GM12878 (cell line): ENCODE data around the gene CYP51A1. TPM values are rescaled to one million over a fixed set of nuclear protein-coding genes. Genes with fewer than 3 reads are reported as not detected.

ENCODE experiments used
- ATAC-seq: fragments of 200-7000 bp; cut with Tn5 transposase; 3 replicates; pipeline ENCODE4 v1.9.1; 2020; ENCODE audit warnings: mild to moderate bottlenecking, moderate library complexity
- BruUV-seq: library from RNA; stranded (reverse); fragments of 400-500 nt; replicated peaks from 2 replicates; lab custom pipeline; 2021; lab: Mats Ljungman, UMichigan
- CTCF ChIA-PET: fragments of 300-600 bp; sonication (Branson Sonifier 250); formaldehyde crosslinking; extraction: SDS; loops from one replicate; lab custom pipeline; 2021; ENCODE audit warnings: inconsistent platforms; lab: Yijun Ruan, JAX
- POLR2A ChIA-PET: fragments of 350-600 bp; formaldehyde crosslinking; extraction: SDS; loops from one replicate; lab custom pipeline; 2021; ENCODE audit warnings: inconsistent platforms; lab: Charles Lee
- RAD21 ChIA-PET: fragments of 300-600 bp; sonication (Branson Sonifier 250); formaldehyde crosslinking; loops from one replicate; lab custom pipeline; 2023; ENCODE audit warnings: antibody characterized with exemption; ENCODE audit not compliant: unreplicated experiment; lab: Charles Lee
- SMC1A ChIA-PET: fragments of 300-600 bp; sonication (Branson Sonifier 250); formaldehyde crosslinking; loops from one replicate; lab custom pipeline; 2023; ENCODE audit not compliant: unreplicated experiment, uncharacterized antibody; lab: Charles Lee
- DNase-seq: peaks from one replicate; pipeline ENCODE4 v3.0.0-alpha.2; 2011; ENCODE audit warnings: low read depth, low spot score
- FAIRE-seq: peaks from 3 replicates; lab custom pipeline; 2011; peaks lifted over from hg19 to GRCh38; lab: Jason Lieb, UNC
- H2AFZ ChIP-seq: 2 replicates; pipeline ENCODE4 v1.6.0; 2011; ENCODE audit warnings: low read depth, low read length, control low read depth; ENCODE audit not compliant: control insufficient read depth
- H3K27ac ChIP-seq: 2 replicates; pipeline ENCODE4 v1.5.1; 2011; ENCODE audit warnings: control low read depth; ENCODE audit not compliant: control insufficient read depth, insufficient read depth
- H3K27me3 ChIP-seq, 2 experiments: replicated peaks in 1 of 2; 2 replicates each; pipeline versions ENCODE4 v1.6.0 to v1.6.1; 2011; ENCODE audit warnings: low read length in 1 of 2; ENCODE audit not compliant: control insufficient read depth in 2 of 2, insufficient read depth in 2 of 2
- H3K36me3 ChIP-seq, 2 experiments: 2 replicates each; pipeline ENCODE4 v1.5.1; 2011; ENCODE audit warnings: low read length in 1 of 2; ENCODE audit not compliant: control insufficient read depth in 2 of 2, insufficient read depth in 2 of 2
- H3K4me1 ChIP-seq: 2 replicates; pipeline ENCODE4 v1.6.1; 2011; ENCODE audit warnings: mild to moderate bottlenecking, low read length, moderate library complexity, mixed read lengths; ENCODE audit not compliant: control insufficient read depth, insufficient read depth
- H3K4me2 ChIP-seq: 2 replicates; pipeline ENCODE4 v1.6.0; 2011; ENCODE audit warnings: control low read depth; ENCODE audit not compliant: control insufficient read depth, insufficient read depth
- H3K4me3 ChIP-seq: fragments of 200-600 bp; sonication (generic); 2 replicates; pipeline ENCODE4 v1.5.1; 2016
- H3K79me2 ChIP-seq: 2 replicates; pipeline ENCODE4 v1.6.0; 2011; ENCODE audit warnings: low read length; ENCODE audit not compliant: control insufficient read depth, insufficient read depth
- H3K9ac ChIP-seq: 2 replicates; pipeline ENCODE4 v1.8.0; 2011; ENCODE audit warnings: low read length, control low read depth, mixed read lengths; ENCODE audit not compliant: control insufficient read depth, insufficient read depth
- H3K9me3 ChIP-seq: replicated peaks from 3 replicates; pipeline ENCODE4 v1.5.1; 2011; ENCODE audit warnings: mild to moderate bottlenecking, low read length; ENCODE audit not compliant: control insufficient read depth, insufficient read depth
- H4K20me1 ChIP-seq: 2 replicates; pipeline ENCODE4 v1.6.0; 2011; ENCODE audit not compliant: control insufficient read depth, insufficient read depth
- ATF2 ChIP-seq: IDR thresholded peaks from 2 replicates; pipeline ENCODE4 v1.6.1; 2012; ENCODE audit warnings: low read length, inconsistent platforms
- BCL11A ChIP-seq: IDR thresholded peaks from 2 replicates; pipeline ENCODE4 v1.6.1; 2011; ENCODE audit warnings: low read depth, low read length
- CEBPB ChIP-seq, 2 experiments: fragments of 150-350 bp in 1 of 2; IDR thresholded peaks; 2 replicates each; pipeline ENCODE4 v1.6.1; 2012 to 2014; ENCODE audit warnings: low read depth in 2 of 2, low read length in 2 of 2, borderline replicate concordance in 1 of 2, inconsistent platforms in 1 of 2
- ETV6 ChIP-seq, 2 experiments: fragments of 450-650 bp in 1 of 2; IDR thresholded peaks in 1 of 2; conservative IDR thresholded peaks in 1 of 2; 2 replicates each; pipeline ENCODE4 v1.6.1; 2014; ENCODE audit warnings: antibody characterized with exemption in 1 of 2, borderline replicate concordance in 1 of 2, low read depth in 1 of 2, mild to moderate bottlenecking in 1 of 2, moderate library complexity in 1 of 2
- MYB ChIP-seq: fragments of 150-350 bp; IDR thresholded peaks from 2 replicates; pipeline ENCODE4 v1.6.1; 2014; ENCODE audit warnings: mild to moderate bottlenecking, low read depth, low read length, borderline replicate concordance
- POLR2AphosphoS2 ChIP-seq: IDR thresholded peaks from 2 replicates; pipeline ENCODE4 v1.6.1; 2011; ENCODE audit warnings: low read depth, mild to moderate bottlenecking, low read length, improper control_type of control experiment, moderate library complexity
- PRDM15 ChIP-seq: fragments of 450-650 bp; formaldehyde crosslinking; IDR thresholded peaks from 2 replicates; pipeline ENCODE4 v1.4.0; 2020; ENCODE audit warnings: mild to moderate bottlenecking, moderate library complexity
- RUNX3 ChIP-seq: IDR thresholded peaks from 2 replicates; pipeline ENCODE4 v1.6.1; 2012; ENCODE audit warnings: low read length, inconsistent platforms
- SMC3 ChIP-seq: IDR thresholded peaks from 2 replicates; pipeline ENCODE4 v1.6.1; 2011; ENCODE audit warnings: low read length, improper control_type of control experiment, borderline replicate concordance
- SREBF2 ChIP-seq: IDR thresholded peaks from 2 replicates; pipeline ENCODE4 v1.6.1; 2012; ENCODE audit warnings: mild to moderate bottlenecking, low read length
- ZSCAN29 ChIP-seq: fragments of 450-650 bp; IDR thresholded peaks from 2 replicates; pipeline ENCODE4 v1.6.1; 2017; ENCODE audit warnings: mild to moderate bottlenecking, moderate library complexity
- in situ Hi-C: fragments of 300-500 bp; cut with MboI; formaldehyde crosslinking; loops from 9 replicates; pipeline ENCODE4 v1.14.3; 2018; ENCODE audit warnings: mixed read lengths
- intact Hi-C: fragments of 100-400 bp; cut with micrococcal nuclease; formaldehyde crosslinking; loops from one replicate; pipeline ENCODE4 v1.14.2; 2022; ENCODE audit not compliant: unreplicated experiment
- polyA plus RNA-seq, 11 experiments: library from polyadenylated mRNA; depleted of rRNA in 4 of 11; unstranded in 6 of 11; stranded (reverse) in 5 of 11; fragments of >200 nt; fragmentation: Nextera tagmentation in 4 of 11; fragmentation: Illumina TruSeq in 1 of 11; extraction: Ambion mirVana in 4 of 11; extraction: Trizol in 1 of 11; gene quantifications; 1 replicate in 1 of 11; 2 replicates in 10 of 11; pipeline versions ENCODE4 v1.2.1 to v1.2.3, GENCODE V29; 2011 to 2016; ENCODE audit warnings: inconsistent platforms in 2 of 11, missing spikeins in 2 of 11, low read depth in 1 of 11
- total RNA-seq, 4 experiments: library from RNA; depleted of rRNA in 3 of 4; stranded (reverse); fragments of >200 nt in 3 of 4; fragmentation: Illumina TruSeq in 1 of 4; extraction: Trizol in 1 of 4; gene quantifications; 2 replicates each; pipeline versions ENCODE4 v1.2.1 to v1.2.3, GENCODE V29; 2013 to 2021
- TF ChIP-seq, protein P1 (sequence below): fragments of 450-650 bp; IDR thresholded peaks from 2 replicates; pipeline ENCODE4 v1.6.1; 2018; ENCODE audit warnings: mild to moderate bottlenecking, low read depth, moderate library complexity; ENCODE audit not compliant: partially characterized antibody
- TF ChIP-seq, protein P2 (sequence below): fragments of 450-650 bp; IDR thresholded peaks from 2 replicates; pipeline ENCODE4 v1.6.1; 2017; ENCODE audit warnings: antibody characterized with exemption, mild to moderate bottlenecking, moderate library complexity

Gene CYP51A1
- total and polyA plus RNA-seq, 10 of the 15 experiments (the other 5 are each of a cell fraction or from before 2014, with no cell fraction given): 21.5 to 113 (median 61.8) TPM

- SMC1A ChIA-PET: interaction anchor here (0.7 kb wide), 1 partner anchor 603 kb away, joined by 3 read pairs; no protein-coding TSS in a partner anchor
- H3K4me2 ChIP-seq: no peak overlapping the region
- TF ChIP-seq BCL11A (no peak), RUNX3 (no peak), CEBPB (IDR thresholded peaks at IDR 0.05; ENCODE audit: borderline replicate concordance in 1 of 2, low read depth in 2 of 2, low read length in 2 of 2) (no peak), SREBF2 (no peak), PRDM15 (CRISPR knock-in tag) (no peak), ATF2 (no peak), ETV6 (conservative IDR thresholded peaks at IDR 0.05 in 1 of 2, IDR thresholded peaks at IDR 0.05 in 1 of 2; ENCODE audit: borderline replicate concordance in 1 of 2, low read depth in 1 of 2) (no peak), POLR2AphosphoS2 (no peak), MYB (no peak), SMC3 (no peak), ZSCAN29 (no peak)
- TF ChIP-seq, protein P1, sequence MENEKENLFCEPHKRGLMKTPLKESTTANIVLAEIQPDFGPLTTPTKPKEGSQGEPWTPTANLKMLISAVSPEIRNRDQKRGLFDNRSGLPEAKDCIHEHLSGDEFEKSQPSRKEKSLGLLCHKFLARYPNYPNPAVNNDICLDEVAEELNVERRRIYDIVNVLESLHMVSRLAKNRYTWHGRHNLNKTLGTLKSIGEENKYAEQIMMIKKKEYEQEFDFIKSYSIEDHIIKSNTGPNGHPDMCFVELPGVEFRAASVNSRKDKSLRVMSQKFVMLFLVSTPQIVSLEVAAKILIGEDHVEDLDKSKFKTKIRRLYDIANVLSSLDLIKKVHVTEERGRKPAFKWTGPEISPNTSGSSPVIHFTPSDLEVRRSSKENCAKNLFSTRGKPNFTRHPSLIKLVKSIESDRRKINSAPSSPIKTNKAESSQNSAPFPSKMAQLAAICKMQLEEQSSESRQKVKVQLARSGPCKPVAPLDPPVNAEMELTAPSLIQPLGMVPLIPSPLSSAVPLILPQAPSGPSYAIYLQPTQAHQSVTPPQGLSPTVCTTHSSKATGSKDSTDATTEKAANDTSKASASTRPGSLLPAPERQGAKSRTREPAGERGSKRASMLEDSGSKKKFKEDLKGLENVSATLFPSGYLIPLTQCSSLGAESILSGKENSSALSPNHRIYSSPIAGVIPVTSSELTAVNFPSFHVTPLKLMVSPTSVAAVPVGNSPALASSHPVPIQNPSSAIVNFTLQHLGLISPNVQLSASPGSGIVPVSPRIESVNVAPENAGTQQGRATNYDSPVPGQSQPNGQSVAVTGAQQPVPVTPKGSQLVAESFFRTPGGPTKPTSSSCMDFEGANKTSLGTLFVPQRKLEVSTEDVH: no peak
- TF ChIP-seq, protein P2, sequence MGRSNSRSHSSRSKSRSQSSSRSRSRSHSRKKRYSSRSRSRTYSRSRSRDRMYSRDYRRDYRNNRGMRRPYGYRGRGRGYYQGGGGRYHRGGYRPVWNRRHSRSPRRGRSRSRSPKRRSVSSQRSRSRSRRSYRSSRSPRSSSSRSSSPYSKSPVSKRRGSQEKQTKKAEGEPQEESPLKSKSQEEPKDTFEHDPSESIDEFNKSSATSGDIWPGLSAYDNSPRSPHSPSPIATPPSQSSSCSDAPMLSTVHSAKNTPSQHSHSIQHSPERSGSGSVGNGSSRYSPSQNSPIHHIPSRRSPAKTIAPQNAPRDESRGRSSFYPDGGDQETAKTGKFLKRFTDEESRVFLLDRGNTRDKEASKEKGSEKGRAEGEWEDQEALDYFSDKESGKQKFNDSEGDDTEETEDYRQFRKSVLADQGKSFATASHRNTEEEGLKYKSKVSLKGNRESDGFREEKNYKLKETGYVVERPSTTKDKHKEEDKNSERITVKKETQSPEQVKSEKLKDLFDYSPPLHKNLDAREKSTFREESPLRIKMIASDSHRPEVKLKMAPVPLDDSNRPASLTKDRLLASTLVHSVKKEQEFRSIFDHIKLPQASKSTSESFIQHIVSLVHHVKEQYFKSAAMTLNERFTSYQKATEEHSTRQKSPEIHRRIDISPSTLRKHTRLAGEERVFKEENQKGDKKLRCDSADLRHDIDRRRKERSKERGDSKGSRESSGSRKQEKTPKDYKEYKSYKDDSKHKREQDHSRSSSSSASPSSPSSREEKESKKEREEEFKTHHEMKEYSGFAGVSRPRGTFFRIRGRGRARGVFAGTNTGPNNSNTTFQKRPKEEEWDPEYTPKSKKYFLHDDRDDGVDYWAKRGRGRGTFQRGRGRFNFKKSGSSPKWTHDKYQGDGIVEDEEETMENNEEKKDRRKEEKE: no peak
These were observed 22.7 kb upstream of the CYP51A1 start for GRCh38 chr7:92156990-92157389.

More at GRCh38 chr7:92156990-92157389, 22.7 kb upstream of the CYP51A1 start:
- no TSS peak for BruUV-seq
- Histone ChIP-seq H3K36me3 (no peaks in the 10 kb centered on the region), H3K27me3 (peaks cover 0 to 3% of the 10 kb centered on the region in 2 experiments; a peak in 1 of 4 replicates), H3K9me3 (no peaks in the 10 kb centered on the region), H3K27ac (no peak overlapping the region), H3K9ac (no peak overlapping the region), H3K4me1 (no peaks in the 10 kb centered on the region), H3K79me2 (no peaks in the 10 kb centered on the region), H4K20me1 (no peaks in the 10 kb centered on the region), H3K4me3 (no peak overlapping the region), H2AFZ (no peak overlapping the region)
- ChIA-PET RAD21 (interaction anchor here (0.7 kb wide), 1 partner anchor 260 kb away, joined by 3 read pairs; no protein-coding TSS in a partner anchor), POLR2A (interaction anchor here (0.6 to 0.7 kb wide), 5 partner anchors 13 to 242 kb away, joined by 3 to 6 read pairs (median 5); no protein-coding TSS in a partner anchor), CTCF (interaction anchor here (0.6 kb wide), 1 partner anchor 212 kb away, joined by 3 read pairs; no protein-coding TSS in a partner anchor)
- no peak for DNase-seq
- no peak for FAIRE-seq
- ATAC-seq: no peak
- in situ Hi-C loops: no loop called here
- intact Hi-C loops: no loop called here
